HG02884 (cell line): Measurements from ENCODE around the gene WDR17.

Source experiments
- ATAC-seq: cut with Tn5 transposase; IDR thresholded peaks from one replicate; pipeline ENCODE4 v1.9.1; 2021; ENCODE audit warnings: mild to moderate bottlenecking, moderate library complexity; ENCODE audit not compliant: unreplicated experiment

WDR17 gene

DNA sequence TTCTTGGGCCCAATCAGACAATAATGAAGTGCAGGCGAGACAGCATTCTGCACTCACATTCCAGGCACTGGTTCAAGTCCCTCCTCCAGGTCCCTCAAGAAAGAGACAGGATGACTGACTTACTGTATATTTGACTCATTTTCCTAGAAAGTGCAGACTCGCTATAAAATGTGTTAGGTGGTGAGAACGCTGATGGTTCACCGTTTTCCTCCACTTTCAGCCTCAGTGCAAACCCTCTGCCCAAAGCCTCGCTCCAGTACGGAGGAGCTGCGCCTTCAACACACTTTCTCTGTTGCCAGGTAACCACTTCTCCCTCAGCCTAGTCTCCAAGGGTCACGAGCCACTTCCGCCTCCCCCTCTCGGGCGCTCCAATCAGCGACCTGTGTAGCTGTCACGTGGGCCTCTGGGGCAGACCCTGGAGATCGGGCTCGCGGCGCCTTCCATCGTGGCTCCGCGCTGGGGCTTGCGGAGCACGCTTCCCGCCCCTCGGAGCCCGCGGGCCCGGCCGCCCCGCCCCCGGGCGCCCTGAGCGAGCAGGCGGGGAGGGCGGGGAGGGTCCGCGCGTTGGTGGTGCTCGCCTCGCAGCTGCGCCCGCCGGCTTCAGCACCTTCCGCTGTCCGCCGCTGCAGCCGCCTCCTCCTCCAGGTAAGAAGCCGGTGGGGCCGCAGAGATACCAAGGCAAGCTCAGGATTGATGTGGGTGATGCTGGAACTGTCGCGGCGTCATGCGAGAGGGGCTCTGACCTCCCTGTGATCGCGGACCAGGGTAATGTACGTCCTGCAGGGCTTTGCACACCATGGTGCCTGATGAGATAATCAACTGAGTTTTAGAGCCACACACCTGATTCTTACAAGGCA is at the start of gene WDR17:
Gene WDR17, plus strand, starts transcription at position 407 of the 857 bp plus-strand sequence. CDS start 45,740 bp downstream, outside the sequence.
- peak; percentile 100 for ATAC-seq

DNA sequence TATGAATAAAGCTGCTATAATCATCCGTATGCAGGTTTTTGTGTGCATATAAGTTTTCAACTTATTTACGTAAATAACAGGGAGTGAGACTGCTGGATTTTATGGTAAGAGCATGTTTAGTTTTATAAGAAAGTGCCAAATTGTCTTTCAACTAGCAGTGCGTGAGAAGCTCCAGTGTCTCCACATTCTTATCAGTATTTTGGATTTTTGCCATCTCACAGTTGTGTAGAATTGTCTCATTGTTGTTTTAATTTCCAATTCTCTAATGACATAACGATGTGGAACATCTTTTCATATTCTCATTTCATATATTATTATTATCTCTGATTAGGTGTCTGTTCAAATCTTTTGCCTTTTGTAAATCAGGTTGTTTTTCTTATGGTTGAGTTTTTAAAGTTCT is 49.0 kb upstream of the WDR17 start:
- no peak for ATAC-seq

DNA sequence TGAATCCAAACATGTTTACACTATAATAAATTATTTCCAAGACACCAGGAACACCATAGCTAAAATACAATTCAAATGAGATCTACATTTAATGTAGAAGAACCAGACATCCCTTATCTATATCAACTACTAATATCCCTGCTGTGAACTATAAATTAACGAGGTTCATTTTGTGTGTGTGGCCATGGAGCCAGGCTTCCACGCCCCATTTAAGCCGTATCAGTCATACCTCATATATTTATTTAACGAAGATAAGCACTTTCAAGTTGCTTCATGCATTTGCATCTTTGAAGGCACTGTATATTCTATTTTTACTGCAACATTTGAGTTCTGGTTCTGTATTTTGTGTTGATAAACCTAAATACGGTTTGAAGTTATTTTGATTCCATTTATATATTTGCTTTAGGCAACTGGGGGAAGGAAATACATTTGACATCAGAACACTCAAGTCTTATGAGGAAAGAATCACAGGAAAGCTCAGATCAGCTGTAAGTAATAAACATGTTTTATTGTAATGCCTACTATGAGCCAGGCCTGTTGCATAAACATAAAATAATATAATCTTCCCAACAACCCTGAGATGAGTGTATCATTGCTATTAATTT is 45.1 kb upstream of the WDR17 start:
- ATAC-seq, result no peak

DNA sequence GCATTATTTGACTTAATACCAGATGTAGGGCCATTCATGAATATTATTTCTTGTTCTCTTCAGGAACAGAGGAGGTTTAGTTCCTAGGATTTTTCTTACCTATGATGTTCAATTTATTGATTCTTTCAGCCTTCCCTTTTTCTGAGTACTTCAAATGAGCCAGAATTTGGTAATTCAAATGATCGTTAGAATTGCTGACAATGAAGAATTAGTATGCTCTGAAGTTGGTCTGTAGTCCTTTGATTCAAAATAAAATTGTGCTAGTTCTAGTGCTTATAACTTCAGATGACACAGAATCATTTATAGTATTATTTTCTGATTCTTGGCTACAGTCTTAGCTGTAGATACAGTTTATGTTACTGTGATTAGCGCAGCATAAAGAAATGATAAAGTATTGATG is 35.2 kb upstream of the WDR17 start:
- ATAC-seq, result no peak

DNA sequence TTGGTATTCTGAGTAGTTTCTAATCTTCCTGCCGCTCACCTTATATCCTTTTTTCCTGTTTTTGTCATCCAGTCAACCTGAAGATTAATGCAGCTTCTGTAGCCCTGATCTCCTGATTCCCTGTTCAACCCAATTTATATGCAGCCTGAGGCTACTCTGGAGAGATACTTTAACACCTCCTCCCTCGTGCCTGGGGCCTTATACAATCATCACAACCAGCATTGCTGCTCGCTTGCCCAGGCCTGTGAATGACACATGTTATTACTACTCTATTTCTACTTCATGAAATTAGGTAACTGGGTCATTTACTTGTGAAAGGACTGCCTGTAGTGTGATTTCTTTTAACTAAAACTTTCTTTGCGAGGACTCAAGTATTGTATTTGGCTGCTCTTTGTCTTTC is 33.7 kb upstream of the WDR17 start:
- ATAC-seq, result no peak

DNA sequence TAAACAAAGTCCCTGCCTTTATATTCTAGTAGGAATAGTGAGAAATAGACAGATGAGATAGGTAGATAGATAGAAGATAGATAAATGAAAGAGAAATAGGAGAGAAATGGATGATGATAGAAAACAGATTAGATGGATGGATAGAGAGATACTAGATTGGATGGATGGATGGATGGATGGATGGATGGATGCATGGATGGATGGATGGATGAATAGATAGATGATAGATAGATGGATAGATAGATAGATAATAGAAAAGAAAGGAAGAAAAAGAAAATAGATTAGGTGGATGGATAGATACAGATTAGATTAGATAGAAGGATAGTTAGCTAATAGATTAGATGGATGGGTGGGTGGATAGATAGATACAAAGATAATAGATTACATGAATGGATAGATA is 33.2 kb upstream of the WDR17 start:
- no peak for ATAC-seq

DNA sequence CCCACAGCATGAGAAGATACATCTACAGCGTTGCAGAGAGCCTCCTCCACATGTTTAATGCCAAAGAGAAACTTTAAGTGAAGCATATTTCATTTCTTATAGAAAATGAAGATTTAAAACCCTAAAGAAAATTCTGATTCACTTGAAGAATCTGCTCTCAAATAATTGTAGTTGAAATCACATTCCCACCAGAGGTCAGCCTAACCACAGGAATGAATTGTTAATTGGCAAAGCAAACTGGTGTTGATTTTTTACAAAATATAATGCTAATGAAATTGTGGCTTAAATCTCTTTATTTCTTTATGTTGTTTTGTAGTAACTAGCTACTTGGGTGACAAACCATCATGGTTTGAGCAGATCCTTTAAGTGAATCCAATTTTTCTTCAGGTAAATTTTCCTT is 31.1 kb upstream of the WDR17 start:
- no peak for ATAC-seq

DNA sequence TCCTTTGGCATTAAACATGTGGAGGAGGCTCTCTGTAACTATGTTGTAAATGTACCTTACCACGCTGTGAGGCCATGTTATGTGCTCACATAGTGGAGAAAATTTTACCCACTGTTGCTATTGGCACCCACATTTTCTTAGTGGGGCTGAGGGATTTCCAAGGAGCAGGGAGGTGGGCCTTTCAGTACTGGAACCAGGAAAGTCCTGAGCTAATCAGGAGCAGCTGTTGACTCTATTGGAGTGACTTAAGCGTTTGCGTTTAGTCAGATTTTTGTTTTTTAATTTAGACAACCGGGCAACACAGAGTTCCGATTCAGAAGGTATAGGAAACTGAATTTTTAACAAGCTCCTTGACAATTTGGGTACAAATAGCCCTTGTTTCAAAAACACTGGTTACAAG is 30.7 kb upstream of the WDR17 start:
- ATAC-seq, result no peak

DNA sequence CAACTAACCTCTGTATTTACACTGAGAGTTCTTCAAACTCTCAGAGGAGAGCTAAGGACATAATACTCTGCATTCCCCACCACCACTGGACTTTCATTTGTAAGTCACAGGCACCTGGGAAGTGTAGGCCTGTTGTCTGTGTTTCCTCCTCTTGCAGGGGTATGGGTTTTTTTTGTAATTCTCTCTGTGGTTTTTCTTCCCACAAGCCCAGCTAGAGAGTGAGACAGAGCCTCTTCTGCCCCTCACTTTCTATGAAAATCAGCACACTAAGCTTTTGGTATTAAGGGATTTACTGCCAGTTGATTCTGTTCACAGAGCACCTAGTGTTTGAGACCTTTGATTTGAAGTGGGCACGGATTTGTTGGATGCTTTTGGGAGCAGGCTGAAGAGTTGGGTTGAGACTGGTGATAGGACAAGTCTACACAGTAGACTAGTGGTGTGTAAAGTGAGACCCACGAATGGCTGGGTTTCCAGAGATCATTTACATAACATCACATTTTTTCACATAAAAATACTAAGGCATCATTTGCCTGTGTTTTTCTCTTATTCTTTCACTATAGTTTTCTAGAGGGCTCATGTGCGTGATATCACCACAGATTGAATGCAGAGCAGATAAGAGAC is 28.9 kb upstream of the WDR17 start:
- ATAC-seq, result peak; percentile 83

DNA sequence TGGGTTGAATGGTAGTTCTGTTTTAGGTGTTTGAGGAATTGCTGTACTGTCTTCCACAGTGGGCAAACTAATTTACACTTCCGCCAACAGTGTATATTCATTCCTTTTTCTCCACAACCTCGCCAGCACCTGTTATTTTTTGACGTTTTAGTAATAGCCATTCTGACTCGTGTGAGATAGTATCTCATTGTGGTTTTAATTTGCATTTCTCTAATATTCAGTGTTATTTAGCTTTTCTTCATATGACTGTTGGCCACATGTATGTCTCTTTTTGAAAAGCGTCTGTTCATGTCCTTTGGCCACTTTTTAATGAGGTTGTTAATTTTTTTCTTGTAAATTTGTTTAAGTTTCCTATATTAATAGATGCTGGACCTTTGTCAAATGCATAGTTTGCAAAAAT is 26.9 kb upstream of the WDR17 start:
- ATAC-seq, result no peak

DNA sequence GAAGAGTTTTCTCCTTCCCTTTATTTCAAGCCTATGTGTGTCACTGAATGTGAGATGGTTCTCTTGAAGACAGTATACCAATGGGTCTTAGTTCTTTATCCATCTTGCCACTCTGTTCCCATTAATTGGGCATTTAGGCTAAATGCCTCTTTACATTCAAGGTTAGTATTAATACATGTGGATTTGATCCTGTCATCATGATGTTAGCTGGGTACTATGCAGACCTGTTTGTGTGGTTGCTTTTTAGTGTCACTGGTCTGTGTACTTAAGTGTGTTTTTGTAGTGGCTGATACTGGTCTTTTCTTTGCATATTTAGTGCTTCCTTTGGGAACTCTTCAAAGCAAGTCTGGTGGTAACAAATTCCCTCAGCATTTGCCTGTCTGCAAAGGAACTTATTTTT is 23.4 kb upstream of the WDR17 start:
- ATAC-seq, result no peak

DNA sequence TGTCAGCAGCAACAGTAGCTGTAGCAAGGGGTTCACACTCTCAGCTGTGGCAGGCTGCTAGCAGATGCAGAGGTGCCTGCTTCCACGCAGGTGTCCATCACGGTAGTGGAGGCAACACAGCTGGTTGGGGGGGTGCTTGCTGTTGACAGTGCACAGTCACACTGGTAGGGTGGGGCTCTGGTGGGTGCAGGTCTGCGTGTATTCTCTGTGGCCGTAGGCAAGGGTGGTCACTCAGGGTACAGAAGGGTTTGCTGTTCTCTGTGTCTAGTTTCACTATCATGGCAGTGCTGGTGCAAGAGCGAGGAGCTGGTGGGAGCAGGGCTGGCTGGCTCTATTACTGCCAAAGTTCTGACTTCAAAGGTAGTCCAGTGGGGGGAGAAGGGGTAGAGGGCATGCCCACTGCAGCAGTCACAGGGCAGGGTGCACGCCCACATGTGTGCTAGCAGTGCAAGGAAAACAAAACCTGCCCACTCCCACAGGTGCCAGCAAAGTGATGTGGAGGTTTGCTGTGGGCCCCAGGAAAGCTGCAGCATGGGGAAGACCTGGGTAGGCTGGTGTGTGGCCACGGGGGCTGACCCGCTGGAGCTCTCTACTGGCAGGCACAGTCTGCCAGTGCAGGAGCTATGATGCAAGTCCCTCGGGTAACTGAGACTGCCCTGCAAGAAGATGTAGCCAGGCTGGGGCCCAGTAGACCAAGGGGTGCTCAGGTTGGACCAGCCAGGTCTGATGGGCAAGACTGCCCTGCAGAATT is 21.6 kb upstream of the WDR17 start:
- no peak for ATAC-seq

DNA sequence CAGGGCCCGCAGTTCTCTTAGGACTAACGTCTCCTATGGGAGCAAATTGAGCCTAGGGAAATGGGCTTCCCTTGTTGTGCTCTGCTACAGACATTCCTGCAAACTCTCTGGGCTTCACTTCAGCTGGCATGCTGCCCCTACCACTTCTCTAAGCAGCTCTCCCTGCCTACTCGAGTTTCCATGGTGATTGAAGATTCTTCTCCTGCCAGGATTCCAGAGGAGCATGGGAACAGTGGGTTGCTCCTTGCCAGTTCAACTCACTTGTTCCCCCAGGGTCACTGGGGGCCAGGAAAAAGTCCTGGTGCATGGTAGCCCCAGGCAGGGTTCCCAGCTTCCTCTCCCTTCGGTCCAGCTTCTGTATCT is 21.1 kb upstream of the WDR17 start:
- ATAC-seq, result no peak

DNA sequence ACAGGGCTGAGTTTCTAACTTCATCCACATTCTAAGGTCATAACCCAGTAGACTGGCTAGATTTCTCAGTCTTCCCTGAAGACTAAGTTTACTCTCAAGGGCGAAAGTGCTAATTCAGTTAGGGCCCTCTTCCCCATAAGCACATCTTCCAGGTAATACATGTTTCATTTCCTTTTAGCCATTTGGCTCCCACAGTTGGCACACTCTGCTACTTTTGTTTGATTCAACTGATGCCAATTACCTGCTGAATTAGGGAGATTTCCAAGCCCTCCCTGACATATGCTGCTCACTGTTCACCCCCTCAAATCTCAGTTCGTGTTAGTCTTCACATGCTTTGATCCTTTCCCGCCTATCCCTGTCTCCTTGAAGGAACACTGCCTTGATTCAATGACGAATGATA is 17.0 kb upstream of the WDR17 start:
- no peak for ATAC-seq

DNA sequence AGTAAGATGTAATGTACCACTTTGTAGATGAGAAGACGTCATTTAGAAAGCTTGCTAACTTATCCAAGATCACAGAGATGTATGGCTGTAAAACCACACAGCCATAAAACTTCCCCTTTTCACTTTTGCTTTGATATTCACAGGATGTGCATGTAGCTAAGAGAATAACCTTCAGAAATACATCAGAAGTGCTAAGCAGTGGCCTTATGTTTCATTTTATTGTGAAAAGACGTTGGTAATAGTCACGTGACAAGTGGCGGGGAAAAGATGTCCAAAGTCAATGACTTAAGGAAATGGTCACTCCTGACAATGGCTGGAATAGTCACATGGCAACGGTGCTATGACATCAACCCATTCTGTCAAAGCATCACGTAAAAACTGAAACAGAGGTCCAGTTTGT is 12.9 kb upstream of the WDR17 start:
- peak; percentile 99 for ATAC-seq

DNA sequence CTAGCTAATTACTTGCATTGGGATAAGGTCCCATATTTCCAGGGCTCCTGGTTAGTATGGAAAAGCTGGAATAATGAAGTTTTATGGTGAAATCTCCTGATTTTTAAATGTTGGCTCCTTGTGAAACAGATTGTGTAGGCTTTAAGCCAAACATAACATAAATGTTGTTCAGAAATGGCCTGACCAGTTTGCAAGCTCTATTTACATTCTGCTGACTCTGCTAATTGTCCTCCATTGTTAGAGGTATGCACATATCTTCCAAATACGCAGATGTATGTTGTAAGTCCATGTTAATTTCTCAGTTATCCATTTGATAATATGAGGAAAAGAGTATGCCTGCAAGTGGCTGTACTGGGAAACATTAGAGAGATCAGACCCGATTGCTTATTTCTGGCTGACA is 11.9 kb upstream of the WDR17 start:
- no peak for ATAC-seq

DNA sequence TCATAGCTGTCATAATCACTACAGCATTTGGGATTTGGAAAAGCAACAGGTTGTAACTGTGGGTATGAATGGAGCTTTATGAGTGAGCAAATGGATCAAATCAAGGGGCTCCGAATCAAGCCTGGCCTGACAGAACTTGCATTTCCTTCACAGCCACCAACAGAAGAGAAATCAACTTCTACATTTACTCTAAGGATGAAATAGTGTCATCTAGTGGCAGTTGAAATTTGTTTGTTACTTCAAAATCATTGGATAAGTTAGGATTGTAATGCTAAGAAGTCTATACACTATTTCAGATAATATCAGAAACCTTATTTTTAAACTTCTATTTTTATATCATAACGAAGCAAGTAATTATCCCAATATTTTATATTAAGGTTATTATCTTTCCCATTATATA is 10.7 kb upstream of the WDR17 start:
- ATAC-seq, result no peak

DNA sequence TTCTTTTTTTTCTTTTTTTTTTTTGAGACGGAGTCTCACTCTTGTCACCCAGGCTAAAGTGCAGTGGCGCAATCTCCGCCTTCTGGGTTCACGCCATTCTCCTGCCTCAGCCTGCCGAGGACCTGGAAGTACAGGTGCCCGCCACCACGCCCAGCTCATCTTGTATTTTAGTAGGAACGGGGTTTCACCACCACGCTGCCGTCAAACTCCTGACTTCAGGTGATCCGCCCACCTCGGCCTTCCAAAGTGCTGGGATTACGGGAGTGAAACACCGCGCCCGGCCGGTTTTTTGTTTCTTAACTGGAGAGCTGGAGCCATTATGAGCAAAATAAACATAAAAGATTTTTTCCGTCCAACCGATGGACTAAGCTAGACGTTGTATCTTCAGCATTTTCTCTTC is 1.9 kb upstream of the WDR17 start:
- no peak for ATAC-seq

DNA sequence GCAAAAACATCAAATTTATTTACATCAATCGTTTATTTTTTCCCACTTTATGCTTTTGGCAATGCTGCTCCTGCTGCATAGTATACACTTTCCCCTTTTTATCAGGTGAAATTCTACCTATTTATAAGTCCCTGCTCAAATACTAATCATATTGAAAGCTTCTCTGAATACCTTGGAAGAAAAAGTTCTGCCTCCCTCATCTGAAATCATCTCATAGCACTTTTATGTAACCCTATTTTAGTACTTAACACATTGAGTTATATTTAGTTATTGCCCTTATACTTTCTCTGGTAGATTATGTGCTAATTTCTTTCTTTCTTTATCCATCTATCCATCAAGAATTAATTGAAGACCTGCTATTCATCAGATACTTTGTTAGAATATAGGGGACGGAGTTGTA is 1.1 kb upstream of the WDR17 start:
- ATAC-seq, result no peak

DNA sequence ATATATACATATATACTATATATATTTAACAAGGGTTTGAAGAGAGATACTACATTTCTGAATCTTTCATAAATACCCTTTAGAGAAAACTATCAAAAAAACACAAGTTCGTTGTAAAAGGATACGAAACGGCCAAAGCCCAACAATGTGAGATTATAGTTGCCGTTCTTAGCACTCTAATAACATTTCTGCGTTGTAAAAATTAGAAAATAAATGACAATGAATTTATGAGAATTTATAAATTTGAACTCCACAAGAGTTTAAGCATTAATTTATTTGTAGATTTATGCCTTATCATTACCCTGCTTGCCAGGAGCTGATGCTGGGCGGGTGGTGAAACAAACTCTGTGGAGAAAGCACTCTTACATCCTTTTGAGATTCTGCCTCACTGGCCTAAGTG is 1.1 kb downstream of the WDR17 start:
- ATAC-seq, result no peak

DNA sequence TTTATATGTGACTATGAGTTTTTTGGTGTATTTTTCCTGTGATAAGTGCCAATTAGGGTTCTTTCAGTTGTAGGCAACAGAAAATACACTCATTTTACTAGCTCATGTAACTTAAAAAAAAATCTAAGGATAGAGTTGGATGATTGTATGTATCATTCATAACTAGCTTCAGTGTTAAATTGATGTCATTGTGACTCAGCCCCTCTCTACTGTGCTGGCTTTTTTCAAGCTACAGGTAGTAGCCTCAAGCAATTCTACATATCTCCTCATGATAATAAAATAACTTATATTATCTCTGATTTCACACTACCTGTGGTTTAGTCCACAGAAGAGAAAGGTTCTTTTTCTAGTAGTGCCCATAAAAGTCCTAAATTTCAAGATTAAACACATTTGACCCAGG is 11.9 kb downstream of the WDR17 start:
- ATAC-seq, result no peak

DNA sequence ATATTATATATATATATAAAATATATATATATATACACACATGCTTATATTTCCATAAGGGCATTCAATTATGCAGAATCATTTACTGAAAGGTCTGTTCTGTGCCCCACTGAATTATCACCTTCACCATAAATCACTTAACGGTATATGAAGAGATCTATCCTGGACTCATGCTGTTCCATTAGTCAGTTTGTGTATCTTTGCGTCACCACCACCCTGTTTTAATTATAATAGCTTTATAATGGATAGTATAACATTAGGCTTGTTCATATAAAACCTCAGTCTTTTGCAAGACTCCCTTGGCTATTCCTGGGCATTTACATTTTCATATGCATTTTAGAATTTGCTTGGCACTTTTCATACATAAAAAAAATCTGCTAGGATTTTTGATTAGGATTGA is 19.1 kb downstream of the WDR17 start:
- ATAC-seq, result no peak
